ENCODE measurements around the gene TKT. TPM values are rescaled to one million over a fixed set of nuclear protein-coding genes. Genes with fewer than 3 reads are reported as not detected.

Gene TKT
- total and polyA plus RNA-seq, 2 of the 13 experiments (the other 11 are each of a cell fraction or from before 2014, with no cell fraction given), result 150 to 238 TPM

GRCh38 chr3:53269888-53270880, 14.4 kb upstream of the TKT start (continued):
- peak; percentile 71 for TF ChIP-seq BORCS8-MEF2B (CRISPR knock-in tag; IDR thresholded peaks at IDR 0.05)
- no peak for TF ChIP-seq CHD2 (IDR thresholded peaks at IDR 0.05; ENCODE audit: low read depth, low read length)
- no peak for TF ChIP-seq ZBTB42 (CRISPR knock-in tag; IDR thresholded peaks at IDR 0.05)
- peak; percentile 59 for TF ChIP-seq FOXA3 (CRISPR knock-in tag; IDR thresholded peaks at IDR 0.05)
- no peak for TF ChIP-seq KLF11 (CRISPR knock-in tag; IDR thresholded peaks at IDR 0.05)
- TF ChIP-seq HNRNPK (IDR thresholded peaks at IDR 0.05; ENCODE audit: low read depth, low read length, poor library complexity, severe bottlenecking), result no peak
- no peak for TF ChIP-seq KLF12 (CRISPR knock-in tag; IDR thresholded peaks at IDR 0.05; ENCODE audit: borderline replicate concordance)
- no peak for TF ChIP-seq ZNF232 (CRISPR knock-in tag; IDR thresholded peaks at IDR 0.05; ENCODE audit: borderline replicate concordance)
- no peak for TF ChIP-seq ATF4 (CRISPR knock-in tag; IDR thresholded peaks at IDR 0.05)
- no peak for TF ChIP-seq BRD4 (CRISPR knock-in tag; IDR thresholded peaks at IDR 0.05)
- TF ChIP-seq KIAA2018 (CRISPR knock-in tag; IDR thresholded peaks at IDR 0.05; ENCODE audit: borderline replicate concordance), result no peak
- TF ChIP-seq ZNF75D (CRISPR knock-in tag; IDR thresholded peaks at IDR 0.05; ENCODE audit: borderline replicate concordance), result no peak
- no peak for TF ChIP-seq ZNF30 (CRISPR knock-in tag; IDR thresholded peaks at IDR 0.05)
- no peak for TF ChIP-seq SMAD9 (CRISPR knock-in tag; IDR thresholded peaks at IDR 0.05)
- no peak for TF ChIP-seq ZNF83 (CRISPR knock-in tag; IDR thresholded peaks at IDR 0.05; ENCODE audit: borderline replicate concordance)
- TF ChIP-seq HOXD1 (CRISPR knock-in tag; IDR thresholded peaks at IDR 0.05), result peak; percentile 27; the same call in 1 of the 2 replicates
- TF ChIP-seq ZNF652 (CRISPR knock-in tag; IDR thresholded peaks at IDR 0.05; ENCODE audit: borderline replicate concordance, low read depth), result no peak; the same call in 1 of the 2 replicates
- no peak for TF ChIP-seq MBD4 (IDR thresholded peaks at IDR 0.05; ENCODE audit: borderline replicate concordance, low read length)
- TF ChIP-seq HCFC1 (IDR thresholded peaks at IDR 0.05; ENCODE audit: low read depth, low read length), result no peak
- TF ChIP-seq KLF6 (CRISPR knock-in tag; IDR thresholded peaks at IDR 0.05), result no peak
- TF ChIP-seq ZNF782 (CRISPR knock-in tag; IDR thresholded peaks at IDR 0.05; ENCODE audit: borderline replicate concordance), result no peak
